Measurements from ENCODE around the gene MYCN.
"Not testable (repeated sequence)": the region's sequence is repeated elsewhere in the genome, so short reads cannot be mapped to it uniquely, and the experiment has no call there.

The MYCN gene

DNA sequence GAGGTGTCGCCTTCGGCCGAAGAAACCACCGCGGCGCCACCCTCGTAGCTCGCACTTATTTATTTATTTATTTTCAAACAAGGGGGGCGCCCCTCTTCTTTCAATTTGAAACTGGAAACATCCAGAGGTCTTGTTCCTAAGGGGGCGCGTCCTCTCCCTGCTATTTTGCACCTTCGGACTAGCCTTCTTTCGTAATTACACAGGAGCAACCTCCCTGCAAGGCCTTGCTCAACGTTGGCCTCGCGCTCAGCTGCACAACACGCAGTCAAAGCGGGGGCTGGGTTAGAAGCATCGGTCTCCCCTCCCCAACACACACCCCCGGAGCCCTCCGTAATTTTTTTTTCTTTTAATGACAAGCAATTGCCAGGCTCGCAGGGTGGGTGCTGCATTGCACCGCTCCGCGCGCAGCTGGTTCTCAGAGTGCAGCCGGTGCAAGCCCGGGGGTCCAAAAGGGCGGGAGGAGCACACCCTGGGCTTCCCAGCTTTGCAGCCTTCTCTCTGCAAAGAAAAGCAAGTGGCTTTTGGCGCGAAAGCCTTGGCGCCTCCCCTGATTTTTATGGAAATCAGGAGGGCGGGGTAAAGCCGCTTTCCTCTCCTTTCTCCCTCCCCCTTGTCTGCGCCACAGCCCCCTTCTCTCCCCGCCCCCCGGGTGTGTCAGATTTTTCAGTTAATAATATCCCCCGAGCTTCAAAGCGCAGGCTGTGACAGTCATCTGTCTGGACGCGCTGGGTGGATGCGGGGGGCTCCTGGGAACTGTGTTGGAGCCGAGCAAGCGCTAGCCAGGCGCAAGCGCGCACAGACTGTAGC lies at the start of gene MYCN:
Gene MYCN, plus strand, starts transcription at position 697 of the 807 bp plus-strand sequence. CDS start 1,515 bp downstream, outside the sequence.
- DNase-seq (ENCODE audit: low spot score) = no peak

DNA sequence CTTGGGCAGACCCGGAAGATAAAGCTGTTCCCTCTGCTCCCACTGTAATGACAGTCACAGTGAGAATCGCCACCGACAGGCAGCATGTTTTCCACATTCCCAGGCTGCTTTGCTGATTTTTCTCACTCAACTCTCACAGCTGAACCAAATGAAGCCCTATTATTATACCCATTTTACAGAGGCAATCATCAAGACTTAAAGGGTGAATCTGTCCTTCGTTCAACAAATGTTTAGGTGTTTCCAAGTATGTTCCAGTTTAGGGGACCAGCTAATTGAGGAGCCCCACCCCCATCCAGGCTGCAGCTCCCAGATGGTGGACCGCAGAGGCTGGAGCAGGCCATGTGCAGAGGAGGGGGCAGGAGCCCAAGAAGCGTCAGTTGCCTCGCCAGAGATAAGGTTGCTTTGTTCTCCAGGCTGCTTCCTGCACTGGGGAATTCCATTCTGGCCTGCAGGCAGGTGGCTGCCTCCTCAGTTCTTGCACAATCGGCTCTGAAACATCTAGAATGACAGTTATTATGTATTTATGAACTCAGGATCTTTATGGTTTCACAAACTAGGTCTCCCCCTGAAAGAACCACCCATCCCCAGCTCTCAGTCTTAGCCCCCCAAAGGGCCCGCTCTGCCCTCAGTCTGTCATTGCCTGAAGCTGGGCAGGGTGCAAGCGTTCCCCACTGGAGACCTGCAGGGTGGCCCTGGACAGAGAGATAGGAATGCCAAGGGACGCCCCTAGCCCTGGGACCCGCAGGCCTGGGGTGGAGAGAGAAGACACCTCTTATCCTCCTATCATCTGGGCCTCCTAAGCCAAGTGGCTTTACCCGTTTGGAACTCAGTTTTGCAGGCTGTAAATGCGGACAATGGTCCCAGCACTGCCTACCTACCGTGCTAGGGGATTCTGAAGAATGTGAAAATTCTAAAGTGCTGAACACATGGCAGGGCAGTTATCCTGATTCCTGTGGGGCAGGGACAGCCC lies 49.1 kb upstream of the MYCN start:
- no peak for DNase-seq (ENCODE audit: low spot score)

DNA sequence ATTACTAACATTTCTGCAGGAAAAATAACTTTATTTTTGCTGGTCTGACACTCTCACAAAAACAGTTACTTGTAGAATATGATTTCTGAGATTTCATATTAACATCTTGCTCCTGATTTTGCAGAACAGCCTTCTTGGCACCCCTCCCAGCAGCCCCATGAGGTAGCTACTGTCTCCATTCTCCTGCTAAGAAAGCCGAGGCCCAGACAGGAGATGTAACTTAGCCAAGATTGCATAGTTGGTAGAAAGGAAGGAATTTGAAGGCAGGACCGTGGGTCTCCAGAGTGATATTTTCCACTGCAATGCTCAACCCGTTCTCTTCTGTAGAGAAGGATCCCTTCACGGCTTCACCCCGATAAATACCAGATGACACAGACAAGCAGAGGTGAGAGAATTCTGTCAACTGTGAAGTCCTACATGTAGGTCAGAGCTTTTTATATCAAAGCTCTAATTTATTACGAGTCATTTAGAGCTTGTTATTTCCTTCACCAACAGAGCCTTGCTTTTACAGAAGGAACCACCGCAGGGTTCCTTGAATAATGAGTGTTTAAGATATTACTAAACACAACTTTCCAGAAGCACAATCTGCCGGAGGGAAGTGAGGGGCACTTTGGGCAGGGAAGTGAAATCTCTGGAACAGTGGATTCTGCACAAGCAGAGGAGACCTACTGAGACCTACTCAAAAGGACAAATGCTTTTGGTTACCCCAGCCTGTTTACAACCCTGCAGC lies 48.0 kb upstream of the MYCN start:
- no peak for DNase-seq (ENCODE audit: low spot score)

DNA sequence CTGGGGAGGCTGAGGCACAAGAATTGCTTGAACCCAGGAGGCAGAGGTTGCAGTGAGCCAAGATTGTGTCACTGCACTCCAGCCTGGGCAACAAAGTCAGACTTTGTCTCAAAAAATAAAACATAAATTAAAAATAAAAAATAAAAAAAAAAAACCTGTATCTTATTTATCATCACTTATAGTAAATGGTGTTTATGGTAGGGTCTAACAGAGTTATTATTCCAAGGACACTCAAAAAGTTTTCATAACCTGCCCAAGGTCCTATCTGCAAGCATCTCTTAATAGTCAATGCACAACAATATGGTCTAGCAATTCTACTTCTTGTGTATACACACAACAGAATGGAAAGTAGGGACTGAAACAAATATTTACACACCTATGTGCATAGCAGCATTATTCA lies 47.3 kb upstream of the MYCN start:
- DNase-seq (ENCODE audit: low spot score) = no peak

DNA sequence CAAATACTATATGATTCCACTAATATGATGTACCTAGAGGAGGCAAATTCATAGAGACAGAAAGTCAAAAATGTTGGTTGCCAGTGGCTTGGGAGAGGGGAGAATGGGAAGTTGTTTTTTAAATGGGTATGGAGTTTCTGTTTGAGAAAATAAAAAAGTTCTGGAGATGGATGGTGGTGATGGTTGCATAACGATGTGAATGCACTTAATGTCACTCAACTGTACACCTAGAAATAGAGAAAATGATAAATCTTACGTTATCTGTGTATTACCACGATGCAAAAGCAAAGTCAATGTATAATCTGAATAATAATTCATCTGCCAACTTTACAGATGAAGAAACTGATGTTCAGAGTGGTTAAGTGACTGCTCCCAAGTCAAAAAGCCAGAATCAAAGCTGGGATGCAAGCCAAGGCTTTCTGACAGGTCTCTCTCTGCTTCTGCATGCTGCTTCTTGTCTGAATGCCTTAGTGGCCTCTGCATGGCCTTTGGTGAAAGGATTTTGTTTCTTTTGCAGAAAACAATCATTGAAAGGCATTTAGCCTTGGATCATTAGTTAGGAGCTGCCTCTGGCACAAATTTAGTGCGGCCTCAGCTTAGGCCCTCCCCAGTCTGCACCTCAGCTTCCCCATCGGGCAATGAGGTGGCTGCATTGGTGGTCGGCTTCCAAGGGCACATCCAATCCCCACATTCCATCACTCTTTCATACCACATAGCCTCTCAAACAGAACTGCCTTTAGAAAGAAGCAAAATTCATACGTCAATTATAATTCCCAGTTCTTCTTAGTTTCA lies 46.5 kb upstream of the MYCN start:
- no peak for DNase-seq (ENCODE audit: low spot score)

DNA sequence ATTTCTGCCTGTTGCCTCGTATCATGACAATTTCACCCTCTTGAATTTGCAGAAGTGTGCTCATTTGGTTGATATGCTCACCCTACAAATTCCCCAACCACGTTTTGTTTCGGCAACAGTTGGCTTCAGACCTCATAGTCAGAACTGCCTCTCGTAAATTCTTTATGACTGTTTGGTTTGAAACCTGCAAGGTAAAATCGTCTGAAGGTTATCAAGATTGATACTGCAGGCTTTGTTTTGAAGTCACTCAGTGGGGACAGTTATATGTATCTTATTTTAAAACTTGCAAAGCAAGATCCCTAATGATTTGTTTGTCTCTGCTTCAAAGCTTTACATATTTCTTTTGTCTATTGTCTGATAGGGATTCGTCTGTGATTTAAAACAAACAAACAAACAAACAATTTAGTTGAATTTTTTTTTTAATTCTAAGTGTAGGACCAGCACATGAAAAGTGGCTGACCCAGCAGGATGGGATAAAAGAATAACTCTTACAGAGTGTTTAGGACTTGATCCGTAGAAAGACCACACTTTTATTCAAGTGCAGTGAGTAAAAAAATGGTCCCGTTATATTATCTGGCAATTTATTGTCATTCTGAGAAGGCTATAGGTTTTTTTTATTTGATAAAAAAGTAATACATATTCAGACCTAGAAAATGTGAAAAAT lies 45.7 kb upstream of the MYCN start:
- DNase-seq (ENCODE audit: low spot score) = no peak

DNA sequence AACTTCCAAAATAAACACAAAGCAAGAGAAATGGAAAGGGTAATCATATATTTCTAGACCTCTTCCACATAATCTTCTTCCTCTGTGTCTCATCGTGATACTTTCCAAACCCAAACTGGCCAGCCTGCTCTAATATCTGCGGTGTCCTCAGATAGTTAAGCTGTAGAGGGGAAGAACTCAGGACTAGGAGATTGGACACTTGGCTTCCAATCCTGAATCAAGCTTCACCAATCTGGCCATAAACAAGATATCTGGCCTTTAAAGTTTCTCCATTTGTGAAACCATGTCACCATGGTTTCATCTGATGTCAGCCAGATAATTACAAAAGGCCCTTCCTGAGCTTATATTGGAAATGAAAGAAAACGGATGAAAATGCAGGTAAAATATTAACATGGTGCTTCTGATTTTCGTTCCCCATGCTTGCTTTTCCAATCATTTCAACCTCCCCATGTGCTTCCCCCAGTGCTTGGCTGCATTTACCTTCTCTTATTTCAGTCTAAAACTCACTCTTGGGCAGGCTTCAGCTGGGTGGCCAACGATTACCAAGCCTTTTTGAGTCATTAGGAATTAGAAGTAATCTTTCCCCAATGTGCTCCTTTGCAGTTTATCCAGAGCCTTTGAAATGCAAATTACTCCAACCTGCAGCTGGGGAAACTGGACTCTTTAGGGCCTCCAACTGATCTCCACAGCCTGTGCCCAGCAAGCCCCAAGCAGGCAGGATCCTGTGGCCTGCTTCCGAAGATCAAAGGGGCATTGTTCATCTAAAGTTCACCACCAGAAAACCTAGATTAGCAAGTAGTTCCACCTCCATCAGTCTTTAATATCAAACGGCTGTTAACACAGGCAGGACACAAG lies 44.5 kb upstream of the MYCN start:
- DNase-seq (ENCODE audit: low spot score) = no peak

DNA sequence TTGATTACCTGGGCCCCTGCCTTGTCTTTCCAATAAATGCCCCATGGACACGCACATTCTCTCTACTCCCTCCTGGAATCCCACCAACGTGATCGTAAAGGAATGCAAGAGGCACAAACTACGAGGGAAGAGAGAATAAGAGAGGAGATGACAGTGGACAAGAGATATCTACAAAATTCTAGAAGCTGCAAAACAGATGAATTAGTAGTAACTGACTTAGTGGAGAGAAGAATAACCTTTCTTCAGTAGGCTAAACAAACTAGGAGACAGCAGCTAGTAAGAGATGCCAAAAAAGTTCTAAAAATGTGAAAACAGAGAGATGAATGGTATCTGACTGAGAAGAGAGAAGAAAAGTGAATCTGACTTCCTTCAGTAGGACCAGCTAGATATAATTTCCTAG lies 43.5 kb upstream of the MYCN start:
- DNase-seq (ENCODE audit: low spot score) = no peak

DNA sequence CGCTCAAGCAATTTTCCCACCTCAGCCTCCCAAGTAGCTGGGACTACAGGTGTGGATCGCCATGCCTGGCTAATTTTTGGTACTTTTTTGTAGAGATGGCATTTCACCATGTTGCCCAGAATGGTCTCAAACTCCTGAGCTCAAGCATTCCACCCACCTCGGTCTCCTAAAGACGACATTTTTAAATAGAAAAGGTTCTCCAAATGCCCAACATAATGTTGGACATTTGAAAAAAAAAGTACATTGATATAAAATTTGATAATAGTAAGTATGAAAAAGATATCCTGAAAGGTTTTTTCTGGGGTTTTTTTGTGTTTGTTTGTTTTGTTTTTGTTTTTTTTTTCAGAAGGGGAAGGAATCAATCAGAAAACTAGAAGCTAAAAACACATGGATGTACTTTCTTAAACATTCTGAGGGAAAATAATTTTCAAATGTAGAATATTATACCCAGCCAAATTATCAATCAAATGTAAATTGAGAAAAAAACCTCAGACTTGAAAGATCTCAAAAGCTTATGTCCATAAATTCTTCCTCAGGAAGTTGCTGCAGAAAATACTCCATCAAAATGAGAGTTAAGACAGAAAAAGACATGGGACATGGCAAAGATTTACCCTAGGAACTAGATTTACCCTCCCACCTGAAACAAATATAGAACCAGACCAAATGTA lies 42.8 kb upstream of the MYCN start:
- no peak for DNase-seq (ENCODE audit: low spot score)

DNA sequence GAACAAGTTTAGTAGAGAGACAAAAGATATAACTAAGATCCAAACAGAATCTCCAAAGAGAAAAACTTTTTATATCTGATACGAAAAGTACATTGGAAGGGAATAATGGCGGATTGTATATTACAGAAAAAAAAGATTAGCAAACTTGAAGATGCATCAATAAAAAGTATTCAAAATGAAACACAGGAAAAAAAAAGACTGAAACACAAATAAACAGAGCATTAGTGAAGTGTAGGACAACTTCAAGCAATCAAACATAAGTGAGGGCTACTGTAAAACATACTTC lies 41.1 kb upstream of the MYCN start:
- DNase-seq (ENCODE audit: low spot score) = no peak

DNA sequence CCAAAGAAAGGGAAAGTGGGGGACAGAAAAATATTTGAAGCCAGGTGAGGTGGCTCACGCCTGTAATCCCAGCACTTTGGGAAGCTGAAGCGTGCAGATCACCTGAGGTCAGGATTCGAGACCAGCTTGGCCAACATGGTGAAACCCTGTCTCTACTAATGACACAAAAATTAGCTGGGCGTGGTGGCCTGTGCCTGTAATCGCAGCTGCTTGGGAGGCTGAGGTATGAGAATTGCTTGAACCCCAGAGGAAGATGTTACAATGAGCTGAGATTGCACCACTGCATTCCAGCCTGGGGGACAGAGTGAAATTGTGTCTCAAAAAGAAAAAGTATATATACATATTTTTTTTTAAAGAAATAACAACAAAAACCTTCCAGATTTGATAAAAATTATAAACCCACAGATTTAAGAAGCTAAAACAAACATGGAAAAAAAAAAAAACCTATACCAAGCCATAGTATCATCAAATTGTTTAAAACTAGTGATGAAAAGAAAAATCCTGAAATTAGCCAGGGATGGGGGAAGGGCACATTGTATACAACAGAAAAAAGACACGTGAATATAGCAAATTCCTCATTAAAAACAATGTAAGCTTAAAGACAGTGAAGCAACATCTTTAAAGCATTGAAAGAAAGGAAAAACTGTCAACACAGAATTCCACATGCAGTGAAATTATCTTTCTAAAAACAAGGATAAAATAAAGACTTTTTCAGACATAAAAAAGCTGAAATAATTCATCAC lies 40.4 kb upstream of the MYCN start:
- DNase-seq (ENCODE audit: low spot score) = no peak

DNA sequence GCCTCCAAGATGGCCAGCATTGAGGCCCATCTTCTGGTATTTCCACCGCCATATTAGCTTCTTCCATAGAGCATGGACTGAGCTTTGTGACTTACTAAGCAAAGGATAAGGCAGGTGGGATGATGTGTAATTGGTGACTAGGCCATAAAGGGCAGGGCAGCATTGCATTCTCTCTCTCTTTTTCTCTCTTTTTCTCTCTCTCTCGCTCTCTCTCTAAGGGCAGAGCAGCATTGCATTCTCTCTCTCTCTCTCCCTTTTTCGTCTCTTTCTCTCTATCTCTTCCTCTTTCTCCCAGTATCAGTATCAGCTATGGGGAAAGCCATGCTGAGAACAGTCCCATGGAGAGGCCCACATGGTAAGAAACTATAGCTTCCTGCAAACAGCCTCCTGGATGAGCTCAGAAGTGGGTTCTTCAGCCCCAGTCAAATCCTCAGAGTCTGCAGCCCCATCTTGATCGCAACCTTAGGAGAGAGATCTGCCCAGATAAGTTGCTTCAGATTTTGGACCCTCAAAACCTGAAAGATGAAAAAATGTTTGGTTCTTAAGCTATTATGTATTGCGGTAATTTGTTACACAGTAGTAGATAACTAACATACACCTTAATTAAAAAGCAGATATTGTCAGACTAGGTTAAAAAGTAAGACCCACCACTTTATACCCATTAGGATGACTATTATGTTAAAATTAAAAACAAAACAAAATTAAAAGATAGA lies 39.1 kb upstream of the MYCN start:
- DNase-seq (ENCODE audit: low spot score) = no peak

DNA sequence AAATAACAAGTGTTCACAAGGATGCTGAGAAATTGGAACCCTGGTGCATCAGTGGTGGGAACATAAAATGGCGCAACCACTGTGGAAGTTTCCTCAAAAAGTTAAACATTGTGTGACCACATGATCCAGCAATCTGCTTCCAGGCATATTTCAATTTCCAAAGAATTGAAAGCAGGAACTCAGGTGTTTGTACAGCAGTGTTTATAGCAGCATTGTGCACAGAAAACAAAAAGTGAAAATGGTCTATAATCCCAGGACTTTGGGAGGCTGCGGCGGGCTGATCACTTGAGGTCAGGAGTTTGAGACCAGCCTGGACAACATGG lies 38.6 kb upstream of the MYCN start:
- no peak for DNase-seq (ENCODE audit: low spot score)

DNA sequence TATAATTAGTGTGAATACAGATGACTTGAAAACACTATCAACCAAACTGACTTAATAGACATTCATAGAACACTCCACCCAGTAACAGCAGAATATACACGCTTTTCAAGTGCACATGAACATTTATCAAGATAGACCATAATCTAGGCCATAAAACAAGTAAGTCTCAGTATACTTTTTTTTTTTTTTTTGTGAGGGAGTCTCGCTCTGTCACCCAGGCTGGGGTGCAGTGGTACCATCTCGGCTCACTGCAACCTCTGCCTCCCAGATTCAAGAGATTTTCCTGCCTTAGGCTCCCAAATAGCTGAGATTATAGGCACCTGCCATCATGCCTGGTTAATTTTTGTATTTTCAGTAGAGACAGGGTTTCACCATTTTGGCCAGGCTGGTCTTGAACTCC lies 36.4 kb upstream of the MYCN start:
- DNase-seq (ENCODE audit: low spot score) = not testable (repeated sequence)

DNA sequence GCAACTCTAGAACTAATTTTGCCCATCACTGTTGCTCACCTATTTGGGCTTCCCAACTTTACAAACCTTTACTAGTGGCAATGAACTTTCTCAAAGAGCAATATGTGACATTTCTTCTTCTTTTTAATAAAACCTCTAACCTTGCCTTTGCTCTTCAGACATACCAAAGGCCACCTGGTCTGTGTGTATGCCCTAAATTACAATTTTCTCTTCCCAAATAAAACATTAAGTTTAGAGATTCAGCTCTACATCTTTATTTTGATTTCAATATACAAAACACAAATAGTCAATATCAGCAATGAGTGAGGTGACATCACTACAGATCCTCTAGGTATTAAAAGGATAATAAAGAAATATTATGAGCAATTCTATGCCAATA lies 35.1 kb upstream of the MYCN start:
- no peak for DNase-seq (ENCODE audit: low spot score)

DNA sequence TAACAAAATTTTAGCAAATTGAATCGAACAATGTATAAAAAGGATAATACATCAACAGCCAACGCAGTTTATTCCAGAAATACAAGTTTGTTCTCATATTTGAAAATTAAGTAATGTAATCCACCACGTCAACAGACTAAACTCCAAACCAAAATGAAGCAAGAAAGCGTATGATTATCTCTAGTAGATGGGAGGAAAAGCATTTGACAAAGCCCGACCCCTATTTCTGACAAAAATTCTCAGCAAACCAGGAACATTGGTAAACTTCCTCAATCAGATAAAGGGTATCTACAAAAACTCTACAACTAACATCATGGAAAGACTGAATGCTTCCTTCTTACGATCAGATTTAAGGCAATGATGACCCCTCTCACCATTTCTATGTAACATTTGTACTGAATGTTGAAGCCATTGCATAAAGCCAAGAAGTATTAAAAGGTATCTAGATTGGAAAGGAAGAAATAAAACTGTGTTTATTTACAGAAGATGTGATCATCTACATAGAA lies 34.3 kb upstream of the MYCN start:
- no peak for DNase-seq (ENCODE audit: low spot score)

DNA sequence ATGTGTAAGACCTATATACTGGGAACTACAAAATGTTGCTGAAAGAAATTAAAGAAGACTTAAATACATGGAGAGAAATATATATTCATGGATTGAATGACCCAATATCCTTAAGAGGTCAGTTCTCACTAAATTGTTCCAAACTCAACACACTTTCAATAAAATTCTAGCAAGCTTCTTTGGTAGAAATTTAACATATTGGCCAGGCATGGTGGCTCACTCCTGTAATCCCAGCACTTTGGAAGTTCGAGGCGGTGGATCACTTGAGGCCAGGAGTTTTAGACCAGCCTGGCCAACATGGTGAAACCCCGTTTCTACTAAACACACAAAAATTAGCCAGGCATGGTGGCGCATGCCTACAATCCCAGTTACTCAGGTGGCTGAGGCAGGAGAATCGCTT lies 33.6 kb upstream of the MYCN start:
- no peak for DNase-seq (ENCODE audit: low spot score)
